GM18519 (cell line): Measurements from ENCODE around the gene KCNJ16.

Experiments
- ATAC-seq: cut with Tn5 transposase; IDR thresholded peaks from one replicate; pipeline ENCODE4 v1.9.1; 2021; ENCODE audit warnings: mild to moderate bottlenecking, moderate library complexity; ENCODE audit not compliant: unreplicated experiment, low FRiP score

Gene KCNJ16

DNA sequence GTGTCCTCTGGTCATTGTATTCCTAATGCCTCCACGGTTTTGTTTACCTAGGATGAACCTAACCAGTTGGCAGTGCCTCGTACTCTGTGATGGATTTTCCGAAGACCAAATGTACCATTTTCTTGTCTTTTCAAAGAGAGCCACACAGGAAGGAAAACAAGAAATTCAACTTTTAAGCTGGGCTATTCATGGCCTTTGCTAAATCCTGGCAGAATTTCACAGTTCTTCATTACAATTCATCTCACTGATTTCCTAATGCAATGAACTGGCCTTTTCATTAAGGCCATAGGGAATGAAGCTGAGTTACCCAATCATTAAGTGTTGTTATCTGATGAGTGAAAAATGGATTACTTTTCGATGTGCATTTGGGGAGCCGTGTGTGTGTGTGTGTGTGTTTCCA is 7.9 kb upstream of the KCNJ16 start:
- no peak for ATAC-seq

DNA sequence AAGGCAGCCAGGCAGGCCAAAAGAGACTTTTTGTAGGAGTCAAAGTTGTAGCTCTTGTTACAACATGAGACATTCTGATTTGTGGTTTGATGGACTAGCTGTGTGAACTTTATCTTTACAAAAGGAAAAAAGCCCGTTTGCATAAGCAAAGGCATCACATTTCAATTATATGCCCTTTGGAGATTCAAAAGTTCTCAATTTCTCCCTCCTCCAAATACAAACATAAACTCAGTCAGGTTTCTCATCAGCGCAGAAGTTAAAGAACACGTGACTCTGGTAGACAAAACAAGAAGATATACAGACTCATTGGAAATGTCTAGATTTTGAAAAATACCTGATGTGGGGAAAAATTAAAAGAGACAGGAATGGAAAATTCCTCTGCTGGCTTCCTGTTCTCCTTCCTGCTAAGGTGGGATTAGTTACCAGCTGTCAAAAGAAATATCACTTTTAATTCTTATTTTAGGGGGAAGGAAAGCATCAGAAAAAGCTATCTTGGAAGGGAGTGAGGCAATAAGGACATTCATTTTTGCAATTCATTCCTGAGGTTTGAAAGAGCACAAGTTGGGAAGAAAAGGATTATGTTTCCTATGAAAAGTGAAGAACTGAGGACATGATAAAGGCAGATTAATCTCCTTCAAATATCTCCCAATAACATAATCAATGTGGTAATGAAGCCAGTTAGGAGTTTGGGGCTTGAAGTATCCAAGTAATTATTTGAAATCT is 4.6 kb upstream of the KCNJ16 start:
- ATAC-seq: no peak

DNA sequence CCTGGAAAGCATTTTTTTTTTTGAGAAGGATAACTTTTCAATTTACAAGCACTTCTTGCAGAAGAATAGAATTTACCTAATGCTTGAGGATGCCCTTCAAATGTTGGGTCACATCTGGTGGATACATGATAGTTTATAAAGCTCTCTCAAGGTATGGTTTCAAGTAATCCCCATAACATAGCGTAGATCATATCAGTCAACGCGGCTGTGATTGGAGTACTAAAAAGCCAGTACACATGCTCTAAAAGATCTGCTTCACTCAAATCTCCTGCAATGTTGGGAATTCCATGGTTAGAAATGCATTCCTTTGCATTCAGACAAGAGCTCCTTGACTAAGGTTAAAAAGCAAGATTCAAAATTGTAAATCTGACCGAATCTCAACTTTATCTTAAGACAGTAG is 3.9 kb upstream of the KCNJ16 start:
- no peak for ATAC-seq

DNA sequence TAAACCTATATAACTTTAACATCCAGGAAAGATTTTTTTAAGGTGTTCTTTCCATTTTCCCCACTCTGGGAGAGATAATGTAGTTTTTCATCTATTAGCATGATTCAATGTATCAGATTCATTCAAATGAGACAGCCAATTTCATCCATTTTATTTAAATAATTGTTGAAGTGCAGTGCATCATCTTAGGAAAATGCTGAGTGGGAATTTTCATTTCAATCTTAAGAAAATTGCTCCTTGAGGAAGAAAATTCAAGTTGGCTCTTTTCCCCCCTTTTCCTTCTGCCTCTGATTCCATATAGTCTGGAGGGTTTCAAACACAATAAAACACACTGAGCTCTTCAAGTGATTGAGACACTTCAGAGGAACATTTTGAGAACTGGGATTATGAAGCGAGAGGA is 3.4 kb upstream of the KCNJ16 start:
- ATAC-seq: no peak

DNA sequence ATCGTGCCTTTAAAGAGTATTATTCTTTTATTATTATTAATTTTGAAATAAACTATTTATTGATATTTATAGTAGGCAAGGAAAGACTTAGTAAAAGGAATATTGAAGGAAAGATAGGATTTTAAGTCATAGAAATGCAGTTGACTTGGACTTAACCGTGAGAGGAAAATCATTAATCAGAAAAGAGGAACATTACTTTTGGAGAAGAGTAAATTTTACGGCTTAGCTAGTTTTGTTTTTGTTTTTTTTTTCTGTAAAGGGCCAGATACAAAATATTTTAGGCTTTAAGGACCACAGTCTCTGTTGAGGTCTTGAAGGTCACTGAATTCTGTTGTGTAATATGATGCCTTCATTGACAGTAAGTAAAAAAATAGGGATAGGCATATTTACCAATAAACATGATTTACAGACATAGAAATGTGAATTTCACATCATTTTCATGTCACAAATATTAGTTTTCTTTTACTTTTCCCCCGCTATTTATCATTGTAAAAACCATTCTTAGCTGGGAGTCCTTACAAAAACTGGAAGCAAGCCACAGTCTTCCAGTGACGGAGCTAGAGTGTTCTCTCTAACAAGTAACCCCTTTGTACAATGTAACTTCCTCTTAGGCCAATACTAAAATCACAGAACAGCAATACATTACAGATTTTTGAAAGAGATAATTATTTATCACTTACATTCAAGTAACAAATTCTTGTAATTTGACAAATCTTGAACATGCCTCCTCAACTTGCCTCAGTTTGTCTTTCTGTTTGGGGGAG is 2.3 kb upstream of the KCNJ16 start:
- ATAC-seq: no peak

DNA sequence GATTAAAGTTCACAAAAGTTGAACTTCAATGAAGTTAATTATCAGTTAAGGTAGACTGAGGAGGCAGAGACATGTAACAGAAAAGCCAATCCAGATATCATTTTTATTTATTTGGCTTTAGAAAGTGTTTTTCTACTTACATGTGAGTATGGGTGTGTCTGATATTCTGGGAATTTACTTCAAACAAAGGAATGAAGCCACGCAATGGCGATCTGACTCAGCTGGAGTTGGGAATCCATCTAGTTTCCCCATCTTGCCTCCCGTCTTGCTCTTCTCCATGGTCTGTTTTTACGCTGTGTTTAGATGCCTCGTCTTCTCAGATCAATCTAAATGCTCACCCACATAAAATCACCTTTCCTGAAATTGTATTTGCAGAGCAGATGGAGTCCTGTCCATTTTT is 1.7 kb upstream of the KCNJ16 start:
- no peak for ATAC-seq

DNA sequence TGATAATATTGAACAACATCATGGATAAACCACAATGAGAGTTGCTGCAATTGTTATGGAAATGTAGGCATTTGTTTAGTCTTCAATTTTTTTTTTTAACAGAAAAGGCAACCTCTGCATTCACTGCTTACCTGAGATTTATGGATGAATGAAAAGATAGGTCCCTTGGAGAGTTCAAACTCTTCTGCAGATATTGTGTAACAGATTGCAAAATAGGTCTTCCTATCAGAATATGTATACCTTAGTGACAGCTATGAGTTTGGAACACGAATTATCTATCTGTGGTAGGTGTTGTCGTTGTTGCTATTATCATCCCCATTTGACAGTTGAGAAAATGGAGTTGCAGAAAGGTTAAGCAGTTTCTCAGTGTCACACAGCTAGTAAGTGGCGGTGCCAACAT is 1.2 kb upstream of the KCNJ16 start:
- ATAC-seq: no peak

DNA sequence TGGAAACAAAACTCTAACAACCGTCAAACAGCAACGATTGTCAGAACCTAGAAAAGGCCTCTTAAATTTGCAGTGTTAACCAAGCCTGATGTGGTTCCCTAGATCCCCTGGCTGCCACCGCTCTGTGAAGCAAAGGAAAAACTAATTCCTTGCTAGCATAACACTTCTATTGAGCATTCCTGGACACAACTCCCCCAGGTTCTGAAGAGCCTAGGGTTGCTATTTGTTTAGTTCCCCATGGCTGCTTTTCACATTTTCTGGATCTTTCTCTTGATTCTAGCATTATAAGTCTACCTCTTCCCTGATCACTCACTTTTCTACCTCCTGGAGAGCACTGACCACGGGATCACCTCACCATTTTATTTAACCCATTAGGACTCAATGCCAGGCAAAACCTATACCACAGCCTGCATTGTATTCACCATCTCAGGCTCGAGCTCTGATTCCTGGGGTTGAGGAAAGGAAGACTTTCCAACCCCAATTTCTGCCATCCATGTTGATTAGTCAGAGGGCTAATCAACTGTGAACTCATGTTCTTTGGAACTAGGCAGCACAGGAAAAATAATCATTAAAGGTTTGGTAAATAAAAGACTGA is 692 bp upstream of the KCNJ16 start:
- ATAC-seq: no peak

DNA sequence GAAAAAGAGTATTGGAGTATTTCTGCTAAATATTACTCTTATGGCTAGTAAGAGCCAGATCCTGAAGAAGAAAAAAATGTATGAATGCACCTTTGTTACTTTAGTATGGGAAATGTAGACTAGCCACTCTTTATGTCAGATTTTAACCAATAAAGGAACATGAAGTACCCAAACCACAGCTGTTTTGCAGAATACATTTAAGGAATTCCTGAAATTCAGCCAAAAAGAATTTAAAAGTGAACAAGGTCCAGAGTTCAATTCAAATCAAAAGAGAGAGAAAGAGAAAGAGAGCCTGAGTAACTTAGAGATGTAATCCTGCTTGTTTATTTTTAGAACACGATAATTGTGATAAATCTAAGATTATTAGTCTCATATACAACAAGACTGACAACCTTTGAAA is 1.2 kb downstream of the KCNJ16 start:
- no peak for ATAC-seq

DNA sequence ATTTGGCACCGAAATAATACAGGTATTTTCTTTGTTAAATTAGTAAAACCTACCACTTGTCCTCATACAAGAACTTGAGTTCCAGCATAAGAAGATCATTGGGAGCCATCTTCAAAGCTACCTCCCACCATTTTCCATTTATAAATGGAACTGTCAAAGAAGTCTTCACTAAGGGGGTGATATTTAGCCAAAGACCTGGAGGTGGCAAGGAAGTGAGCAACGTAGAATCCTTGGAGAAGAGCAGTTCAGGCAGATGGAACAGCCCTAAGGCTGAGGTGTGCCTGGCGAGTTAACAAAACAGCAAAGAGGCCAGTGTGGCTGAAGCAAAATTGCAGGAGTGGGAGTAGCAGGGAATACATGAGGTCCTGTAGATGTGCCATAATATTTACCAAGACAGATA is 1.8 kb downstream of the KCNJ16 start:
- ATAC-seq: no peak

DNA sequence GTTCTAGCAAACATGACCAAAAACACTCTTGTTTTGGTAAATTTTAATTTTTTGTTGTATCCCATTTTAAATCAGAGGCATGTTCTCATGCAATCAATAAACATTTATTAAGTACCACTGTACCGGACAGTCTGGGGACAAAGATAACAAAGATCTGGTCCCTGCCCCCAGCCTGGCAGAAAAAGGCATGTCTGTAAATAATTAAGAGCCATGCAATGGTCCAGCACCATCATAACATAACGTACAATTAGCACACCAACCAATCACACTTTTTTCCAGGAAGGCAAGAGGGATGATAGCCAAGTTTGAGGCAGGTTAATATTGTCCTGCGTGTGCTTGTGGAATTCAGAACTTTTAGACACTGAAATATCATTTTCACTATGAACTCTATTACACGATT is 3.5 kb downstream of the KCNJ16 start:
- no peak for ATAC-seq

DNA sequence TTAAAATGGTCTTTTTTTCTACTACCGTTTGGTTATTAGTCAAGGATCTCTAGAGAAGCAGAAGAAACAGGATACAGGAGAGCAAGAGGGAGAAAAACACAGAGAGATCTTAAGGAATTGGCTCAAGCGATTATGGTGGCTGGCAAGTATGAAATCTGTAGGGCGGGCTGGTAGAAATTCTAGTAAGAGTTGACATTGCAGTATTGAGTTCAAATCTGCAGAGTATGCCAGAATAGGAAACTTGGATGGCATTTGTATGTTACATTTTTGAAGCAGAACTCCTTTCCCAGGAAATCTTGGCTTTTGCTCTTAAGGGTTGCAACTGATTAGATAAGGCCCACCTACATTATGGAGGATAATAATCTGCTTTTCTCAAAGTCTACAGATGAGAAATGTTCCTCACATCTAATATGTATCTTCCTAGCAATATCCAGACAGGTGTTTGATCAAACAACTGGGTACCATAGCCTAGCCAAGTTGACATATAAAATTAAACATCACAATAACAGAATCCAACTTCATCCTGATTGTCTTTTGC is 4.0 kb downstream of the KCNJ16 start:
- ATAC-seq: no peak

DNA sequence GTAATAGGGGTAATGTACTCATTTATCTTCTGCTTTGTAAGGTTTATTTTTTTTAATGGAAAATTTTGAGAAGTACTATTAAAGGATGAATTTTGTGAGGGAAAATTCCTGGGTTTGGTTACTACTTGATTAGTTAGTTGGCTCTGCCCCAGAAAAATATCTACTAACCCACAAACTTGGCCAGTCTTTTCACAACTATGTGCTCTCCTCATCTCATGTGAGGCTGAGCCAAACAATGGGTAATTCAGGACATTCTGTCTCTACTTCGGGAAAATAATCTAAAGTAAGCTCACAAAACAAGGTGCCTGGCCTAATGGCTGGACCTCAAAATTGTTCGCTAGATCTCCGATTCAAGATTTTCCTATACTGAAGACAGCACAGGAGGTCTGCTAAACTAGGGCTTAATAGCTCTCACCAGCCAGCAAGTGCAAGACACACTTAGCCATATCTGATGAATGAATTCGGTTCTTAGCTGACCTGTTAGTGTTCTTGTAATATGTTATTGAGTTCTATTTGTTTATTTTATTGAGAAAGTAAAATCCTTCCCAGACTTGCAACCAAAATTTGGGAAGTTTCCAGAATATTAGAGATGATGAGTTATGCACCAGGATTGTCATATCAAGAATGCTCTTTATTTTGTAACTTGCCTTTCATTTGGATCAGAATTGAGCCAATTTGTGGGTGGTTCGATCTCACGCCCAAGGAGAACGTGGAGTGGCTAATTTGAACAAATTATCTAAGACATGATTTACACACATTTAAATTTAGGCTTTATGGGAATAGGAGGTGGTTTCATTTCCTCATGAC is 5.7 kb downstream of the KCNJ16 start:
- ATAC-seq: no peak

DNA sequence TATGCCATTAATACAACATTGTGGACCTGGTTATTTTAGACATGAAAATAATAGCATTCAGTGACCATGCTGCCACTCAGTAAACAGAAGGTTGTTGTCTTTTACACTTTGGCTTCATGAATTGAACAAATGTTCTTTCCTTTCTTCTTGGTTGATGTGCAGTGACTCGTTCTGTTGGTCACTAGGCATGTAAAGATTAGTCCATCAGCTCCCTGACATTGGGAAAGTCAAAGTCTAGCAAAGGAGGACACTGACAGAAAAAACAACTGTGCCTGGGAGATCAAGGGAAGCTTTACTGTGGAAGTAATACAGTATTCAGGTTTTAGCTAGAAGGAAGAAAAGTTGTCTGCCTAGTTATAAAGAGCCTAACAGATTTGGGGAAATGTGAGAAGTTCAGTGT is 6.9 kb downstream of the KCNJ16 start:
- no peak for ATAC-seq

DNA sequence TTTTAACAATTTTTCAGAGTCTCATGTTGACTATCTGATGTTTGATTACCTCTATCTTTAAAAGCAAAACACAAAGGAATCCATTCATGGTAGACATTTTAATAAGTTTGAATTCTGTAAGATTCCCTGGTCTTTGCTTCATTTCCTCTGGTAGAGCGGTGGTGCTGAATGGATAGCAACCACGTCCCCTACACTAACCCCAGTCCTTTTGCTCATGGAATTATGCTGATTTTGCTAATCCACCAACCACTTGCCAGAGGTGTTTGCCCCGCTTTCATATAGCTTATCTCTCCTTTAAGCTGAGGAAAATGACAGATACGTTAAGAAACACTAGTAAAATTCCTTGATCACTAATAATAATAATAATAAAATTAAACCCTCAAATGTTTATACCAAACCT is 9.5 kb downstream of the KCNJ16 start:
- no peak for ATAC-seq

DNA sequence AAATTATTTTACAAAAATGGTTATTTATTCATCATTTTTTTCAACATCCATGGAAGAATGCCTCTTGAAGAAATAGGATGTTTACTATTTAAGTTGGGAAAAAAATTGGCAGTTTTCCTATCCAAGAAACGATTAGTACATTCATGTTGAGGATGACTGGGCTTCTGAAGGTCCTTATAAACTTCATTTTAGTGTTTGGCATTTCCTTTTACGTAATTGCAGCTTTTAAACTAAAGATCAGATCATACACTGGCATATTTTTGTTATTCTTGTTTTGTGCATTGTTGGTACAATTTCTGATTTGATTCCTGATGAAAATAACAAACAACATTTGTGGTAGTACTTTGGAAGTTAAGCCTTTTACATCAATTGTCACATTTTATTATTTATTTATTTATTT is 11.5 kb downstream of the KCNJ16 start:
- ATAC-seq: no peak

DNA sequence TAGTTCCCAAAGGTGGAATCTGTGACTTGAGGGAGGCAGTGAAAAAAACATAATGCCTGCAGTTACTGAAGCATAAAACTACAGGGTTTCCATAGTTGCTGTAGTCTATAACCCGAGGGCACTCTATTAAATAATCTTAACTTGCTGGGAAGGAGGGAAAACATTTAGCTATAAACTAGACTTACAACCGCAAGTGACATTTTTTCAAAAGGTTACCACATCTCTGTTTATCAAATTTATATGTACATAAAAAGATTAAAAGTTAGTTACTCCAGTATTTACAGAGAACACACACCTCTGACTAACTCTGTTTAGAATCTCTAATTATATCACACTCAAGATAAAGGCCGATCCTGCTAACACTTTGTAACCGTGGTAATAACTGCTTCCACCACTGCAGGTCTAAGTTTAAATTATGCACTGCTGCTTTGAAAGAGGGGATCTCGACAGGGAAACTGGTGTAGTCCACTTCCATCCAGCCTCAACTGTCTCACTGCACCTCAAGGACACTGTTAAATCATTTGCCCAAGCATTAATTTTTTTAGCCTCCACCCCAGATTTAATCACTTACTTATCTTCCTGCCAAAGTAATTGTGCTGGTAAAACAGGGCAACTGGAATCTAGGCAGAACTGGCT is 14.6 kb downstream of the KCNJ16 start:
- ATAC-seq: no peak

DNA sequence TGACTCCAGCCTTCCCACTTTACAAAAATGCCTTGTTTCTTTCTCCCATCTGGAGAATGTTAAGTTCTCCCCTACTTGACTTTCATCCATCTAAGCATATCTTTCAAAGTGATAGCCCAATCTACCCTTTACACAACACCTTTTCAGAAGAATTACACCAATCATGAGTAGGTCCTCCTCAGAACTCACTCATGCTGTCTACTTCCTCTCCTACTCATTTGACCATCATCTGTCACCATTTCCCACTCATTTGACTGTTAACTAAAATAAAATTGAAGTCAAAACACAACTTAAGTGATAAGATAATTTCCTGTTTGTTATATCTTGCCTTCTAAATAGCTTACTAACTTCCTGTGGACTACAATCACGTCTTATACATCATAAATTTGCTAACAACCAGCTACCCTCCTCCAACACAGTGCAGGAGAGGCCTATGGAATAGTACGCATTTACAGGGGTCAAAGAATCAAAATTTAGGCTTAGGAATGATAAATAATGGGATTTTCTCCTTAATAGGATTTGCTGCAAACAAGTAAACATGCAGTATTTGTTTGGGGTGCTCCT is 16.1 kb downstream of the KCNJ16 start:
- no peak for ATAC-seq

DNA sequence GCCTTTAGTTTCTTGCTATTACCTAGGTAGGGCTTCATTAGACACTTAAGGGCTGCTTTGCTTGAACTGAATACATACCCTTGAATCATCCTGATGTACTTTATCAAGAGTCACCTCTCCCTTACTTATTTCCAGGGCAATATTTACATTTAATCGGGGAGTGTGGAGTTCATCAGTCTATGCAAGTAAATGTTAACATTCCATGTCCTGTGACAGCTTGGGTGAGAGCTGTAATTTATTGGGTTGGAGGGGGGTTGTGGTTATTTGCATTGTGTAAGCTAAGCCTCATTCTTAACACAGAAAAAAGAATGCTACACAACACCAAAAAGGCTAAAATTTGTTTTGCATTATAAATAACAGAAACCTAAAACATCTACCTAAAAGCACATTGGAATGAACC is 16.7 kb downstream of the KCNJ16 start:
- no peak for ATAC-seq

DNA sequence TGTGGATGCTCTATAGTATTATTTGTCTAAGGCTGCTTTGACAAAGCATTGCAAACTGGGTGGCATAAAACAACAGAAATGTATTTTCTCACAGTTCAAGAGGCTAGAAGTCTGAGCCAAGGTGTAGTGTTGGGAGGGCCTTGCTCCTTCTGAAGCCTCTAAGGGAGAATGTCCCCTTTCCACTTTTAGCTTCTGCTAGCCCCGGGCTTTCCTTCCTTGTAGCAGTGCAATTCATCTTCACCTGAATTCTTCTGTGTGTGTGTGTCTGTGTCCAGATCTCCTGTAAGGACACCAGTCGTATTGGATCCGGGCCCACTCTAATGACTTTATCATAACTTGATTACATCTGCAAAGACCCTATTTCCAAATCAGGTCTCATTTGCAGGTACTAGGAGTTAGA is 18.1 kb downstream of the KCNJ16 start:
- ATAC-seq: no peak
